HG02943 (cell line): ENCODE data around the gene SHE.
"Not testable (repeated sequence)": the region's sequence is repeated elsewhere in the genome, so short reads cannot be mapped to it uniquely, and the experiment has no call there.

ENCODE experiments used
- ATAC-seq: cut with Tn5 transposase; IDR thresholded peaks from one replicate; pipeline ENCODE4 v1.9.1; 2021; ENCODE audit warnings: mild to moderate bottlenecking, low read depth, moderate library complexity; ENCODE audit not compliant: unreplicated experiment

The SHE gene

GRCh38 chr1:154502066-154502743 is at the start of gene SHE, which contains the start of gene TDRD10:
TSS of gene SHE (minus strand) at chr1:154502412. CDS start at chr1:154502026, 386 bp downstream.
TSS of gene TDRD10 (plus strand) at chr1:154502219. CDS start at chr1:154506904, 4,685 bp downstream.
- no peak for ATAC-seq

GRCh38 chr1:154551474-154551873 is 49.3 kb upstream of the SHE start:
- no peak for ATAC-seq

DNA sequence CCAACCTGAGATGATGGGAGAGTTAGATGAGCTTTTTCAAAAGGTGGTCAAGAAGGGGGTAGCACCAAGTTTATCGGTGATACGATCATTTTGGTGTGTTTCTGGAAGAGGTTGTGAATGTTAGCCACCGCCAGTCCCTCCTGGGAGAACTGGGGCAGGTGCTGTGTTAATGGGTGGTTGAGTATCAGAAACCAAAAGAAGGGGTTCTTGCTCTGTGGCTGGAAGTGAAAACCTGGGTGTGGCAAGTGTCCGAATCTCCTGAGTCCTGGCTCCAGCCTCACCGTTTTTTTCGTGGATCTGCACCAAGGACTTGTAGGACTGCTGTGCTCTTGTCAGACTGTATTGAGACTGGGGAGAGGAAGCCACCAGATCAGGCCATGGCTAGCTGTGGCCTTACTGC is 48.4 kb upstream of the SHE start:
- ATAC-seq: no peak

GRCh38 chr1:154550070-154550469 is 47.9 kb upstream of the SHE start:
- ATAC-seq: no peak

GRCh38 chr1:154549202-154549770 is 47.1 kb upstream of the SHE start:
- ATAC-seq: no peak

- ATAC-seq: no peak
Observed at GRCh38 chr1:154548028-154548427, 45.8 kb upstream of the SHE start.

DNA sequence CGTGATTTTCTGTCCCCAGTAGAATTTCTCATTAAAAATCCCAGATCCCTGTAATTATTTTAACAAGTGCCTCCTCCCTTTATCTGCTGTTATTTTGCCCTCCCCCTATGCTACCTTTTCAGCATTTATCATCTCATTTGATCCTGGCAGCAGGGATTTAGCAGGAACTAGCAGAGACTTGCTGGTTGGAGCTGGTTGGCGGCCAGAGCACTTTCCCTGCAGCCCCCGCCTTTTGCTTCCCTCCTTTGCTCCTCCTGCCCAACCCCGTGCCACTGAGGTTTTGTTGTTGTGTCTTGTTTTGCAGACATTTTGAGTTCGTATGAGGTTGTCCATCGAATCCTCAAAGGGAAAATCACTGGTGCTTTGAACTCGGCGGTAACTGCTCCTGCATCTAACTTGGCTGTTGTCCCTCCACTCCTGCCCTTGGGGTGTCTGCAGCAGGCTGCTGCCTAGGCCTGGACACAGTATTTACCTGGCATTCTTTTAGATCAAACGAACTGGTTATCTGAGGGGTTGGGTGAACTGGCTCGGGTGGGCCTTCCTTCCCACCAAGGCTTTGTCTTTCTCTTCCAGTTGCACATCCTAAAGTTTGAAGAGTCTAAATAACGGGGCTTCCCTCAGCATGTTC is 45.0 kb upstream of the SHE start:
- no peak for ATAC-seq

DNA sequence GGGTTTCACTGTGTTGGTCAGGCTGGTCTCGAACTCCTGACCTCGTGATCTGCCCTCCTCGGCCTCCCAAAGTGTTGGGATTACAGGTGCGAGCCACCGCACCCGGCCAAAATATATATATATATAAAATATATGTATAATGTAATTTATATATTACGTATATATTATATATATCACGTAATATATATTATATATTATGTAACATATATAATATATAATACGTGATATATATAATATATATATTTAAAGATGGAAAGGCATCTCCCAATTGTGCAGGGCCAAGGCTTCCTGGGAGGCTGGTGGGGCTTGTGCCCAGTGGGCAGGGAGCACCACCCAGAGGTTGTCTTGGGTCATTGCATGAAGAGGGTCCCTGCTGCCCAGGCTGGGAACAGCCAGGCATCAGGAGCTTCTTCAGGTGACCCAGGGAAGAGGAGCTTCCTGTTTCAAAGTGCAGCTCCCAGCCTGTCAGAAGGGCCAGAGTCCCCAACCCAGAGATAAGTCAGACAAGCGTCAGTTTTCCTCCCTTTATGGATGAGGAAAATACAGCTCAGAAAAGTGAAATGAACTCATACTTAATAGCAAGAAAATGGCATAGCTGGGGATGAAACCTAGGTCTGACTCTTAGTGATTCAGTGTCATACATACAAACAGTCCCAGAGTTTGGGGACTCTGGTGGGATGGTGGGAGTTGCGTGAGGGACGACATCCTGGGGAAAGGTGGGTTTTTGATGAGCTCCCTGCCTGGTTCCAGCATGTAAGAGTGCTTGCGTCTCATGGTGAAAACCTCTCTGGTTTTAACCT is 44.3 kb upstream of the SHE start:
- ATAC-seq: no peak

- ATAC-seq: no peak
Observed at GRCh38 chr1:154541231-154541630, 39.0 kb upstream of the SHE start.

- no peak for ATAC-seq
Observed at GRCh38 chr1:154539486-154540483, 37.6 kb upstream of the SHE start.

DNA sequence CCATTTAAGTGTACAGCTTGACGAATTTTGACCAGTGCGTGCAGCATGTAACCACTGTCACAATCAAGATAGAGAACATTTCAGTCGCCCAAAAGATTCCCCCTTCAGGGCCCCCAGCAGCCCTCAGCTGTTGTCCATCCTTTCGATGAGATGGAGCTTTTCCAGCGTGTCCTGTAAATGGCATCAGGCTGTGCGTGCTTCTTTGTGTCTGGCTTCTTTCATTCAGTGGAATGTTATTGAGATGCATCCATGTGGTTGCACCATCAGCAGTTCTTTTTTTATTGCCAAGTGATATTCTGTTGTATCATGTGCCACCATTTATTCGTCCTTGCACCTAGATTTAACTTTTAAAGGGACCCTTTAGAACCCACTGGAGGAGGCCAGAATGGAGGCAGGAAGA is 34.4 kb upstream of the SHE start:
- no peak for ATAC-seq

- ATAC-seq: no peak
Observed at GRCh38 chr1:154533952-154534844, 32.0 kb upstream of the SHE start.

DNA sequence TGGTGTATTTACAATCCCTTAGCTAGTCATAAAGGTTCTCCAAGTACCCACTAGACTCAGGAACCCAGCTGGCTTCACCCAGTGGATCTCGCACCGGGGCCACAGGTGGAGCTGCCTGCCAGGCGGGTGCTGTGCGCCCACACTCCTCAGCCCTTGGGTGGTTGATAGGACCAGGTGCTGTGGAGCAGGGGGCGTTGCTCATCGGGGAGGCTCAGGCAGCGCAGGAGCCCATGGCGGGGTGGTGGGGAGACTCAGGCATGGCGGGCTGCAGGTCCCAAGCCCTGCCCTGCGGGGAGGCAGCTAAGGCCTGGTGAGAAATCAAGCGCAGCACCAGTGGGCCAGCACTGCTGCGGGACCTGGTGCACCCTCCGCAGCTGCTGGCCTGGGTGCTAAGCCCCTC is 29.7 kb upstream of the SHE start:
- not testable (repeated sequence) for ATAC-seq

GRCh38 chr1:154529308-154529707 is 27.1 kb upstream of the SHE start:
- ATAC-seq: no peak

DNA sequence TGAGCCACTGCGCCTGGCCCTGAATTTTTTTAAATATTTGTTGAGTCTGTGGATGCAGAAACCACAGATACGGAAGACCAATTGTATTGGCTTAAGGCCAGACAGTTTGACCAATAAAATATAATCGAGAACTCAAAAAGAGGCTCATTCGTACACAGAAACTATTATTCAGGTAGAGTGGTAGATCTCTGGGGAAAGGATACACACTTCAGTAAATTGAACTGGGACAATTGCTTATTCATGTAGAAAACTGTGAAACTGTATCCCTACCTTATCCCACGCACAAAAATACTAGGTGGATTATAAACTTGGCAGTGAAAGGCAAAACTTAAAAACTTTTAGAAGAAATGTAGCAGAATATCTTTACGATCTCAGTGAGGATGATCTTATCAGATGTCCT is 25.0 kb upstream of the SHE start:
- no peak for ATAC-seq

GRCh38 chr1:154524881-154525280 is 22.7 kb upstream of the SHE start:
- no peak for ATAC-seq

DNA sequence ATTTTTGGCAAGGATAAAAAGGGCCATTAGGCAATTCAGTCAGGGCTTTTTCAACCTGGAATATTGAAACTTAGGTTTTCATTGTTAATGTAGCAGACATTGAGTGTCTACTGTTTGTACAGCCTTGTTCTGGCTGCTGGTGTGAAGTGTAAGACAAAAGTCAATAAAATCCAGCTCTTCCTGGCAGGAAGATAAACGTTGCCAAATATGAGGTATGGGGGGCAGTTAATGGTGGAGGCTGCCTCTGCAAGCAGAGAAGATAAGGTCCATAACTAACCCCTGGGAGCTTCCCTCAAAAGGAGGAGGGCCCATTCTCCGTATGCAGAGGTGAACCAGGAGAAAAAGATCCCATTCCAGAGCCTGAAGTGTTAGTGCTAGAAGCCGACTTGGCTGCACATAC is 19.5 kb upstream of the SHE start:
- no peak for ATAC-seq

DNA sequence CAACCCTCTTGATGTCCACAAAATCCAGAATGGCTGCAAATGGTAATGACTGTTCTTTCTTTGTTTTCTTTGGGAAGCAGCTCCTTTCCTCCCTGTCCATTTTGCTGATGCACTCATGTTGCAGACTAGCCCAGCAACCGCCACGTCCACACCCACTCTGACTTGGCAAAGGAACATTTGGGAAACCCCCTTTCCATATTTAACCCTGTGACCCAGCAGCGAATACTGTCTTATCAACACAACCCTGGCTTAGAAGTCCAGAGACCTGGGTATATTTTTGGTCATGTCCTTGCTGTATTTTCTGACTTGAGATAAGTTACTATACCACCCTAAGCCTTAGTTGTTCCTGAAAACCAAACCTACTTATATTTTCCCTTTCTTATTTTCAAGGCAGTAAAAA is 18.1 kb upstream of the SHE start:
- ATAC-seq: no peak

DNA sequence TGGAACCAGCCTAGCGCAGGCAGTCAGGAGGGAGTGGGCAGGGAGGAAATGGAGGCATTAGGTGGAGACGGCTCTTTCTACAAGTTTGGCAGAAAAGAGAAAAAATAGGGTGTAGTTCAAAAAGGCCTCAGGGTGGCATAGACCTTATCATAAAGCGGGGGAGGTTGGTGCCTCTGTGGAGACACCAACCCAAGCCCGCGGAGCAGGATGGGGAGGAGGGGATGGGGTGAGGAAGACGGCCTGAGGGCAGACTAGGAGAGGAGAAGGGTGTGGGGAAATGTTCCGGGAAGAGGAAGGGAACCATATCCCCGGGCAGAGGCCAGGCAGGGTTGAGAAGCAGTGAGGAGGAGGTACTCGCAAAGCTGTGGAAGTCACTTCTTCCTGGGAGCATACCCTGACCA is 17.4 kb upstream of the SHE start:
- no peak for ATAC-seq
